Umbilical cord (tissue), 2 donors: ENCODE measurements around the gene ATP5PD. TPM values are rescaled to one million over a fixed set of nuclear protein-coding genes. Genes with fewer than 3 reads are reported as not detected.
"Not testable (repeated sequence)": the region's sequence is repeated elsewhere in the genome, so short reads cannot be mapped to it uniquely, and the experiment has no call there.

Experiments
- DNase-seq: peaks from one replicate; pipeline ENCODE4 v3.0.0-alpha.2; 2015; ENCODE audit warnings: low spot score
- total RNA-seq: library from RNA; depleted of rRNA; stranded (reverse); fragments of >200 nt; gene quantifications from one replicate; pipeline ENCODE4 v1.2.3, GENCODE V29; 2014; ENCODE audit warnings: low replicate concordance; ENCODE audit not compliant: insufficient read depth

Gene ATP5PD
- total RNA-seq, 1 donor from 2014 or later = 231 TPM

- peak; percentile 89 for DNase-seq
Measured at GRCh38 chr17:75059369-75060345, 12.9 kb upstream of the ATP5PD start.

- no peak for DNase-seq
Measured at GRCh38 chr17:75051941-75052340, 5.2 kb upstream of the ATP5PD start.

GRCh38 chr17:75049706-75050105 lies 2.9 kb upstream of the ATP5PD start:
- DNase-seq = no peak

GRCh38 chr17:75049057-75049456 lies 2.3 kb upstream of the ATP5PD start:
- DNase-seq = no peak

GRCh38 chr17:75048249-75048878 lies 1.6 kb upstream of the ATP5PD start:
- peak; percentile 94 for DNase-seq

GRCh38 chr17:75047398-75048098 lies 779 bp upstream of the ATP5PD start:
- peak; percentile 71 for DNase-seq

- not testable (repeated sequence) for DNase-seq
Measured at GRCh38 chr17:75045946-75046406, 793 bp downstream of the ATP5PD start.

- DNase-seq = no peak
Measured at GRCh38 chr17:75044716-75045115, 2.1 kb downstream of the ATP5PD start.

GRCh38 chr17:75043789-75044188 lies 3.0 kb downstream of the ATP5PD start:
- DNase-seq = not testable (repeated sequence)

- no peak for DNase-seq
Measured at GRCh38 chr17:75041656-75042280, 5.0 kb downstream of the ATP5PD start.

GRCh38 chr17:75039238-75039637 lies 7.5 kb downstream of the ATP5PD start:
- DNase-seq = no peak

- DNase-seq = peak; percentile 97
Measured at GRCh38 chr17:75036643-75037268, 10.0 kb downstream of the ATP5PD start.

GRCh38 chr17:75034236-75034908 lies 12.4 kb downstream of the ATP5PD start:
- peak; percentile 86 for DNase-seq

GRCh38 chr17:75033346-75034235 lies 13.2 kb downstream of the ATP5PD start:
- DNase-seq = peak; percentile 95

GRCh38 chr17:75032720-75033280 lies 14.0 kb downstream of the ATP5PD start:
- peak; percentile 52 for DNase-seq

- DNase-seq = peak; percentile 92
Measured at GRCh38 chr17:75031972-75032719, 14.6 kb downstream of the ATP5PD start.

- DNase-seq = no peak
Measured at GRCh38 chr17:75030161-75030560, 16.6 kb downstream of the ATP5PD start.

- not testable (repeated sequence) for DNase-seq
Measured at GRCh38 chr17:75026650-75027049, 20.1 kb downstream of the ATP5PD start.
